Heart left ventricle (tissue), 13 donors: ENCODE results near the gene SLC8B1.

ENCODE experiments used
- CTCF ChIP-seq, 12 donors: fragments of 200-600 bp; sonication (generic) in 4 of 12; IDR thresholded peaks; one replicate each; pipeline versions ENCODE4 v1.5.0 to v1.8.0; 2018 to 2022; ENCODE audit warnings: antibody characterized with exemption in 12 of 12, mild to moderate bottlenecking in 5 of 12
- POLR2A ChIP-seq, 2 donors: fragments of 450-650 bp; IDR thresholded peaks; one replicate each; pipeline ENCODE4 v1.6.1; 2017; ENCODE audit warnings: antibody characterized with exemption in 2 of 2, mild to moderate bottlenecking in 2 of 2, moderate library complexity in 2 of 2
- donor health status: ischemic (EF 13 %, LVEDD 7.1; RV severe dilation, severe dysfunction).
- donor health status: DM: no; HTN: yes; CAD: no.
- donor health status: DM: no; HTN: no; CAD: no.
- donor health status: ischemic (EF 25% LVEDD 6.9; RV normal size, moderate dysfunction).
- donor health status: ischemic (EF 25% LVEDD 5.7; RV mildly dilated, moderate dysfunction).
- donor health status: ischemic (EF 35%, LVEDD 5.7; RV mildly dilated, moderate dysfunction).
- donor health status: nonischemic (EF 11% LVEDD 7.7; RV severe dilation, severe dysfunction).
- donor health status: DM: yes; HTN: yes; CAD: no.
- donor health status: PGD.
- donor health status: ischemic (EF 29% LVEDD 5.4; RV normal size, mild dysfunction).
- donor health status: nonischemic (EF 23%, LVEDD 6.1; RV moderate dilation, normal function).

DNA sequence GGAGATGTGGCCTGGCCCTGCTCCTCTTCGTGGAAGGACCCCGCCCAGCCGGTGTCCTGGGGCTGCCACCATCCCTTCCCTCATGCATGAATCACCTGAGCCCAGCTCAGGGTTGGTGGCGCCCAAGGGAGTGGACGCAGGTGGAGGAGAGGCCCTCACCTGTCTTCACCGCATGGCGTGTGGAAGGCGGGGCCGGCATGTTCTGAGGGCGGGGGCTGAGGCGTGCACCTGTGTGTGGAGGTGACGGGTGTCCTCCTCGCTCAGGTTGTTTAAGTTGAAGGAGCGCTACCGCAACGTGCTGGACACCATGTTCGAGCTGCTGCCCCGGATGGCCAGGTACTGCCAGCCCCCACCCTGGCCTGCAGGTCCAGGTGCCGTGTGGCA, 47.0 kb downstream of the SLC8B1 start:
- TF ChIP-seq CTCF (IDR thresholded peaks at IDR 0.05) = no peak
- no peak for TF ChIP-seq POLR2A (IDR thresholded peaks at IDR 0.05)
